Upper lobe of left lung (tissue), 6 donors: ENCODE results near the gene FGF14. TPM values are rescaled to one million over a fixed set of nuclear protein-coding genes. Genes with fewer than 3 reads are reported as not detected.

ENCODE experiments used
- ATAC-seq, 2 donors: fragments of 200-7000 bp; cut with Tn5 transposase; one replicate each; pipeline ENCODE4 v1.9.1; 2022; ENCODE audit warnings: mild to moderate bottlenecking in 2 of 2, moderate library complexity in 2 of 2; ENCODE audit not compliant: low FRiP score in 2 of 2
- DNase-seq, 2 donors: peaks; one replicate each; pipeline ENCODE4 v3.0.0-alpha.2; 2019 to 2020
- H3K27ac ChIP-seq, 4 donors: fragments of 200-600 bp; sonication (generic); one replicate each; pipeline ENCODE4 v1.5.1; 2016 to 2019
- H3K27me3 ChIP-seq, 4 donors: fragments of 200-600 bp; sonication (generic); one replicate each; pipeline ENCODE4 v1.5.1; 2017 to 2019
- H3K36me3 ChIP-seq, 4 donors: fragments of 200-600 bp; sonication (generic); one replicate each; pipeline ENCODE4 v1.5.1; 2016 to 2019
- H3K4me1 ChIP-seq, 4 donors: fragments of 200-600 bp; sonication (generic); one replicate each; pipeline ENCODE4 v1.5.1; 2018 to 2019
- H3K4me3 ChIP-seq, 4 donors: fragments of 200-600 bp; sonication (generic); one replicate each; pipeline ENCODE4 v1.5.1; 2017 to 2019; ENCODE audit warnings: mild to moderate bottlenecking in 2 of 4, moderate library complexity in 1 of 4
- H3K9me3 ChIP-seq, 4 donors: fragments of 200-600 bp; sonication (generic); one replicate each; pipeline ENCODE4 v1.5.1; 2018 to 2019
- CTCF ChIP-seq, 6 experiments: fragments of 450-650 bp in 4 of 6; fragments of 200-600 bp in 2 of 6; sonication (generic) in 2 of 6; IDR thresholded peaks; one replicate each; pipeline ENCODE4 v1.5.1; 2016 to 2019; ENCODE audit warnings: antibody characterized with exemption in 6 of 6
- EP300 ChIP-seq, 4 donors: sonication (generic); formaldehyde crosslinking; IDR thresholded peaks; one replicate each; pipeline ENCODE4 v1.5.1; 2017; ENCODE audit warnings: antibody characterized with exemption in 4 of 4, control low read depth in 2 of 4
- POLR2A ChIP-seq, 4 donors: fragments of 450-650 bp; IDR thresholded peaks; one replicate each; pipeline ENCODE4 v1.5.1; 2016 to 2017; ENCODE audit warnings: antibody characterized with exemption in 4 of 4, mild to moderate bottlenecking in 2 of 4
- POLR2AphosphoS5 ChIP-seq, 2 donors: sonication (generic); formaldehyde crosslinking; IDR thresholded peaks; one replicate each; pipeline ENCODE4 v1.5.1; 2017; ENCODE audit warnings: antibody characterized with exemption in 2 of 2
- WGBS, 2 donors: methylation state at CpG; one replicate each; pipeline ENCODE4 v1.1.5; 2017 to 2018; 5-methylcytosine and 5-hydroxymethylcytosine counted together
- total RNA-seq, 6 donors: library from RNA; depleted of rRNA in 4 of 6; stranded (reverse); fragments of >200 nt in 4 of 6; gene quantifications; one replicate each; pipeline versions ENCODE4 v1.1.0 to v1.2.1, GENCODE V29; 2016 to 2021
- donor health status: DM: no; HTN: no; CAD: no; lungs with moderate emphysema.
- donor health status: DM: no; HTN: yes; CAD: no; lungs with severe emphysema.

The FGF14 gene
- total RNA-seq, 6 donors from 2014 or later = 0.80 to 8.4 (median 4.1) TPM

GRCh38 chr13:102033857-102034331 is 368.0 kb downstream of the FGF14 start:
- Histone ChIP-seq H3K4me3 (no peak overlapping the region), H3K27ac (no peak overlapping the region), H3K27me3 (no peaks in the 10 kb centered on the region), H3K9me3 (no peaks in the 10 kb centered on the region), H3K36me3 (no peaks in the 10 kb centered on the region), H3K4me1 (no peaks in the 10 kb centered on the region)
- ATAC-seq (no peak), DNase-seq (no peak)
- 66 to 80% methylated on average over 5 of the region's 5 CpGs for WGBS, 2 donors
- TF ChIP-seq EP300 (IDR thresholded peaks at IDR 0.05) (no peak), POLR2A (IDR thresholded peaks at IDR 0.05) (no peak), POLR2AphosphoS5 (IDR thresholded peaks at IDR 0.05) (no peak), CTCF (IDR thresholded peaks at IDR 0.05) (no peak)

GRCh38 chr13:102033386-102033785 is 368.5 kb downstream of the FGF14 start:
- WGBS, 2 donors = 84 to 85% methylated on average over 7 of the region's 7 CpGs
- no peak for ATAC-seq
- no peak overlapping the region for H3K27ac ChIP-seq
- no peak for TF ChIP-seq EP300 (IDR thresholded peaks at IDR 0.05)
- no peak for TF ChIP-seq CTCF (IDR thresholded peaks at IDR 0.05)
- TF ChIP-seq POLR2AphosphoS5 (IDR thresholded peaks at IDR 0.05) = no peak
- no peak for TF ChIP-seq POLR2A (IDR thresholded peaks at IDR 0.05)
- H3K36me3 ChIP-seq = no peaks in the 10 kb centered on the region
- H3K27me3 ChIP-seq = no peaks in the 10 kb centered on the region
- no peak for DNase-seq
- no peak overlapping the region for H3K4me3 ChIP-seq
- no peaks in the 10 kb centered on the region for H3K4me1 ChIP-seq
- no peaks in the 10 kb centered on the region for H3K9me3 ChIP-seq

GRCh38 chr13:102028868-102029267 is 373.0 kb downstream of the FGF14 start:
- TF ChIP-seq EP300 (IDR thresholded peaks at IDR 0.05) (no peak), CTCF (IDR thresholded peaks at IDR 0.05) (no peak), POLR2A (IDR thresholded peaks at IDR 0.05) (no peak), POLR2AphosphoS5 (IDR thresholded peaks at IDR 0.05) (no peak)
- ATAC-seq (no peak), DNase-seq (no peak)
- WGBS, 2 donors = 39 to 43% methylated on average over 5 of the region's 5 CpGs
- H3K36me3 ChIP-seq = no peaks in the 10 kb centered on the region
- no peaks in the 10 kb centered on the region for H3K9me3 ChIP-seq
- H3K27me3 ChIP-seq = no peaks in the 10 kb centered on the region
- no peak overlapping the region for H3K27ac ChIP-seq
- H3K4me3 ChIP-seq = no peak overlapping the region
- no peaks in the 10 kb centered on the region for H3K4me1 ChIP-seq

- no peak for TF ChIP-seq EP300 (IDR thresholded peaks at IDR 0.05)
- no peak for TF ChIP-seq POLR2A (IDR thresholded peaks at IDR 0.05)
- no peak for TF ChIP-seq CTCF (IDR thresholded peaks at IDR 0.05)
- TF ChIP-seq POLR2AphosphoS5 (IDR thresholded peaks at IDR 0.05) = no peak
- Histone ChIP-seq H3K27me3 (no peaks in the 10 kb centered on the region), H3K9me3 (no peaks in the 10 kb centered on the region), H3K36me3 (no peaks in the 10 kb centered on the region), H3K27ac (no peak overlapping the region), H3K4me3 (no peak overlapping the region), H3K4me1 (no peaks in the 10 kb centered on the region)
- WGBS, 2 donors = 62 to 67% methylated on average over 4 of the region's 4 CpGs
- ATAC-seq (no peak), DNase-seq (no peak)
Measured at GRCh38 chr13:102028206-102028605, 373.6 kb downstream of the FGF14 start.

GRCh38 chr13:102021777-102022176 is 380.1 kb downstream of the FGF14 start:
- Histone ChIP-seq H3K27me3 (no peaks in the 10 kb centered on the region), H3K36me3 (no peaks in the 10 kb centered on the region), H3K4me3 (no peak overlapping the region), H3K4me1 (no peaks in the 10 kb centered on the region), H3K27ac (no peak overlapping the region), H3K9me3 (peaks cover 0 to 16% (median 2%) of the 10 kb centered on the region in 4 donors)
- 93 to 94% methylated on average over 2 of the region's 2 CpGs for whole genome bisulfite sequencing, 2 donors
- DNase-seq = no peak
- ATAC-seq = no peak
- no peak for TF ChIP-seq POLR2AphosphoS5 (IDR thresholded peaks at IDR 0.05)
- no peak for TF ChIP-seq POLR2A (IDR thresholded peaks at IDR 0.05)
- no peak for TF ChIP-seq CTCF (IDR thresholded peaks at IDR 0.05)
- TF ChIP-seq EP300 (IDR thresholded peaks at IDR 0.05) = no peak
